Mononuclear cell (primary cell): ENCODE results near the gene PCDHA7. TPM values are rescaled to one million over a fixed set of nuclear protein-coding genes. Genes with fewer than 3 reads are reported as not detected.
"Not testable (repeated sequence)": the region's sequence is repeated elsewhere in the genome, so short reads cannot be mapped to it uniquely, and the experiment has no call there.

Experiments
- H3K27me3 ChIP-seq: 2 replicates; pipeline ENCODE4 v1.6.0; 2011; ENCODE audit warnings: low read length, control low read depth; ENCODE audit not compliant: insufficient read depth
- H3K4me1 ChIP-seq: 2 replicates; pipeline ENCODE4 v1.5.1; 2011; ENCODE audit warnings: mild to moderate bottlenecking, low read length, control low read depth; ENCODE audit not compliant: insufficient read depth
- H3K4me3 ChIP-seq: 2 replicates; pipeline ENCODE4 v1.5.1; 2011; ENCODE audit warnings: mild to moderate bottlenecking, low read length, moderate library complexity
- H3K9me3 ChIP-seq: 2 replicates; pipeline ENCODE4 v1.5.1; 2011; ENCODE audit warnings: low read depth, mild to moderate bottlenecking, control low read depth, low read length
- total RNA-seq: library from RNA; depleted of rRNA; stranded (reverse); fragments of >200 nt; gene quantifications from one replicate; pipeline ENCODE4 v1.2.3, GENCODE V29; 2012

Gene PCDHA7
- total RNA-seq, 1 donor = not detected

DNA sequence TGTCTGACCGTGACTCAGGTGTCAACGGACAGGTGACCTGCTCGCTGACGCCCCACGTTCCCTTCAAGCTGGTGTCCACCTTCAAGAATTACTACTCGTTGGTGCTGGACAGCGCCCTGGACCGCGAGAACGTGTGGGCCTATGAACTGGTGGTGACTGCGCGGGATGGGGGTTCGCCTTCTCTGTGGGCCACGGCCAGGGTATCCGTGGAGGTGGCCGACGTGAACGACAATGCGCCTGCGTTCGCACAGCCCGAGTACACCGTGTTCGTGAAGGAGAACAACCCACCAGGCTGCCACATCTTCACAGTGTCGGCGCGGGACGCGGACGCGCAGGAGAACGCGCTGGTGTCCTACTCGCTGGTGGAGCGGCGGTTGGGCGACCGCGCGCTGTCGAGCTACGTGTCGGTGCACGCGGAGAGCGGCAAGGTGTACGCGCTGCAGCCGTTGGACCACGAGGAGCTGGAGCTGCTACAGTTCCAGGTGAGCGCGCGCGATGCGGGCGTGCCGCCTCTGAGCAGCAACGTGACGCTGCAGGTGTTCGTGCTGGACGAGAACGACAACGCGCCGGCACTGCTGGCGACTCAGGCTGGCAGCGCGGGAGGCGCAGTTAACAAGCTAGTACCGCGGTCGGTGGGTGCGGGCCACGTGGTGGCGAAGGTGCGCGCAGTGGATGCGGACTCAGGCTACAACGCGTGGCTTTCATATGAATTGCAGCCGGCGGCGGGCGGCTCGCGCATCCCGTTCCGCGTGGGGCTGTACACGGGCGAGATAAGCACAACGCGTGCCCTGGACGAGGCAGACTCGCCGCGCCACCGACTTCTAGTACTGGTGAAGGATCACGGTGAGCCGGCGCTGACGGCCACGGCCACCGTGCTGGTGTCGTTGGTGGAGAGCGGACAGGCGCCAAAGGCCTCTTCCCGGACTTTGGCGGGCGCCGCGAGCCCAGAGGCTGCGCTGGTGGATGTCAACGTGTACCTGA, 36.4 kb downstream of the PCDHA7 start:
- Histone ChIP-seq H3K4me3 (no peak overlapping the region), H3K9me3 (peaks cover 6% of the 10 kb centered on the region), H3K27me3 (peaks cover 29% of the 10 kb centered on the region), H3K4me1 (no peaks in the 10 kb centered on the region)

GRCh38 chr5:140875085-140876065, 41.3 kb downstream of the PCDHA7 start, which contains the start of gene PCDHA12:
Gene PCDHA12, plus strand, starts transcription at chr5:140875308. Its CDS starts 165 bp downstream, at chr5:140875473.
- H3K27me3 ChIP-seq = peaks cover 43% of the 10 kb centered on the region
- peaks cover 6% of the 10 kb centered on the region for H3K9me3 ChIP-seq
- H3K4me3 ChIP-seq = no peak within 1 kb of the TSS

GRCh38 chr5:140876541-140877261, 42.6 kb downstream of the PCDHA7 start:
- peaks cover 50% of the 10 kb centered on the region for H3K27me3 ChIP-seq
- not testable (repeated sequence) for H3K4me3 ChIP-seq, H3K4me1 ChIP-seq, H3K9me3 ChIP-seq

More at GRCh38 chr5:140875085-140876065, 41.3 kb downstream of the PCDHA7 start, which contains the start of gene PCDHA12:
- no peaks in the 10 kb centered on the region for H3K4me1 ChIP-seq

DNA sequence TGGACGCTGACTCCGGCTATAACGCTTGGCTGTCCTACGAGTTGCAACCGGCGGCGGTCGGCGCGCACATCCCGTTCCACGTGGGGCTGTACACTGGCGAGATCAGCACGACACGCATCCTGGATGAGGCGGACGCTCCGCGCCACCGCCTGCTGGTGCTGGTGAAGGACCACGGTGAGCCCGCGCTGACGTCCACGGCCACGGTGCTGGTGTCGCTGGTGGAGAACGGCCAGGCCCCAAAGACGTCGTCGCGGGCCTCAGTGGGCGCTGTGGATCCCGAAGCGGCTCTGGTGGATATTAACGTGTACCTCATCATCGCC, 43.2 kb downstream of the PCDHA7 start:
- Histone ChIP-seq H3K27me3 (peaks cover 55% of the 10 kb centered on the region), H3K9me3 (peaks cover 6% of the 10 kb centered on the region), H3K4me1 (no peaks in the 10 kb centered on the region)

DNA sequence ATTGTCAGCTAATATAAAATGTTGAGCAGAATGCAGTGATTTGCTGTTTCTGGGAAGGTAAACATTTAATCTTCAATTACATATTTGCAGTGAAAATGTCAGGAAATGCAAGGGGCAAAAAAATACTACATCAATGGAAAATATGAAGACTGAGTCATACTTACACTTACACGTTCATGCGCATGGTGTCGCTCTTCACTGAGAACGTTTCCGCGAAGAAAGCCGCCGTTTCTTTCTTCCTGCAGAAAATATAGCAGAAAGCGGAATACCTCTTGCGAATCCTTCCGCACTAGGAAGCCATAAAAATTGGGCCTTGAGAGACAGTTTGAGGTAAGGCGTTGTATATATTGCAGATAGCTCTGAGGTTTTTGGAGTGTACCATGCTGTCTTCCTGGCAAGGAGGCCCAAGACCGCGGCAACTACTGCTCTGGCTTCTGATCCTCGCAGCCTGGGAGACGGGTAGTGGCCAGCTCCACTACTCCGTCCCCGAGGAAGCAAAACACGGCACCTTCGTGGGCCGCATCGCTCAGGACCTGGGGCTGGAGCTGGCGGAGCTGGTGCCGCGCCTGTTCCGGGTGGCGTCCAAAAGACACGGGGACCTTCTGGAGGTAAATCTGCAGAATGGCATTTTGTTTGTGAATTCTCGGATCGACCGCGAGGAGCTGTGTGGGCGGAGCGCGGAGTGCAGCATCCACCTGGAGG, 48.0 kb downstream of the PCDHA7 start, which contains the start of gene PCDHA13:
TSS of gene PCDHA13 (plus strand) at position 236 of the 702 bp plus-strand sequence. CDS start at position 381, 145 bp downstream.
- peaks cover 7% of the 10 kb centered on the region for H3K9me3 ChIP-seq
- H3K27me3 ChIP-seq = peaks cover 37% of the 10 kb centered on the region
- no peaks in the 10 kb centered on the region for H3K4me1 ChIP-seq
- no peak within 1 kb of the TSS for H3K4me3 ChIP-seq

More for the DNA sequence above, 43.2 kb downstream of the PCDHA7 start:
- H3K4me3 ChIP-seq = no peak overlapping the region

DNA sequence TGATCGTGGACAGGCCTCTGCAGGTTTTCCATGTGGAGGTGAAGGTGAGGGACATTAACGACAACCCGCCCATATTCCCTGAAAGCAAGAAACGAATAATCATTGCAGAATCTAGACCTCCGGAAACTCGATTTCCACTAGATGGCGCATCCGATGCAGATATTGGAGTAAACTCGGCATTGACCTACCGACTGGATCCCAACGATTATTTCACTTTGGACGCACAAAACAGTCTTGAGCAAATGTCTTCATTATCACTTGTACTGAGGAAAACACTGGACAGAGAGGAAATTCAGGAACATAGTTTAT, 48.5 kb downstream of the PCDHA7 start:
- peaks cover 7% of the 10 kb centered on the region for H3K9me3 ChIP-seq
- no peak overlapping the region for H3K4me3 ChIP-seq
- peaks cover 37% of the 10 kb centered on the region for H3K27me3 ChIP-seq
- H3K4me1 ChIP-seq = no peaks in the 10 kb centered on the region

DNA sequence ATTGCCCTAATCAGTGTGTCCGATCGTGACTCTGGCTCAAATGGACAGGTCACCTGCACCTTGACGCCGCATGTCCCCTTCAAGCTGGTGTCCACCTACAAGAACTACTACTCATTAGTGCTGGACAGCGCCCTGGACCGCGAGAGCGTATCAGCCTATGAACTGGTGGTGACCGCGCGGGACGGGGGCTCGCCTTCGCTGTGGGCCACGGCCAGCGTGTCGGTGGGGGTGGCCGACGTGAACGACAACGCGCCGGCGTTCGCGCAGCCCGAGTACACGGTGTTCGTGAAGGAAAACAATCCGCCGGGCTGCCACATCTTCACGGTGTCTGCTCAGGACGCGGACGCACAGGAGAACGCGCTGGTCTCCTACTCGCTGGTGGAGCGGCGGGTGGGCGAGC, 49.3 kb downstream of the PCDHA7 start:
- H3K9me3 ChIP-seq = peaks cover 7% of the 10 kb centered on the region
- peaks cover 36% of the 10 kb centered on the region for H3K27me3 ChIP-seq

GRCh38 chr5:140883927-140884697, 50.0 kb downstream of the PCDHA7 start:
- peaks cover 7% of the 10 kb centered on the region for H3K9me3 ChIP-seq
- H3K27me3 ChIP-seq = peaks cover 29% of the 10 kb centered on the region
- no peak overlapping the region for H3K4me3 ChIP-seq
- no peaks in the 10 kb centered on the region for H3K4me1 ChIP-seq

More for the DNA sequence above, 49.3 kb downstream of the PCDHA7 start:
- no peak overlapping the region for H3K4me3 ChIP-seq
- H3K4me1 ChIP-seq = no peaks in the 10 kb centered on the region

Other genes with a start within 250 kb of the PCDHA7 start
- gene CD14, start 201.1 kb upstream of the PCDHA7 start, total RNA-seq = 138 TPM
- 13.7 TPM for gene TMCO6, start 194.8 kb upstream of the PCDHA7 start, total RNA-seq
- gene NDUFA2, start 186.6 kb upstream of the PCDHA7 start, total RNA-seq = 43.2 TPM
- gene IK, start 186.4 kb upstream of the PCDHA7 start, total RNA-seq = 180 TPM
- gene WDR55, start 169.4 kb upstream of the PCDHA7 start, total RNA-seq = 11.8 TPM
- 0.31 TPM for gene DND1, start 160.7 kb upstream of the PCDHA7 start, total RNA-seq
- 26.0 TPM for gene HARS1, start 142.9 kb upstream of the PCDHA7 start, total RNA-seq
- 31.8 TPM for gene HARS2, start 142.8 kb upstream of the PCDHA7 start, total RNA-seq
- 34.2 TPM for gene ZMAT2, start 133.8 kb upstream of the PCDHA7 start, total RNA-seq
- not detected for gene PCDHA1, start 48.1 kb upstream of the PCDHA7 start, total RNA-seq
- gene PCDHA2, start 39.4 kb upstream of the PCDHA7 start, total RNA-seq = not detected
- not detected for gene PCDHA3, start 33.2 kb upstream of the PCDHA7 start, total RNA-seq
- not detected for gene PCDHA4, start 27.2 kb upstream of the PCDHA7 start, total RNA-seq
- under 0.01 TPM for gene PCDHA5, start 12.7 kb upstream of the PCDHA7 start, total RNA-seq
- gene PCDHA6, start 6.3 kb upstream of the PCDHA7 start, total RNA-seq = not detected
- gene PCDHA8, start 6.9 kb downstream of the PCDHA7 start, total RNA-seq = not detected
- gene PCDHA9, start 14.1 kb downstream of the PCDHA7 start, total RNA-seq = not detected
- gene PCDHA10, start 21.6 kb downstream of the PCDHA7 start, total RNA-seq = not detected
- 0.10 TPM for gene PCDHA11, start 34.7 kb downstream of the PCDHA7 start, total RNA-seq
- not detected for gene PCDHA12, start 41.0 kb downstream of the PCDHA7 start, total RNA-seq
- not detected for gene PCDHA13, start 47.9 kb downstream of the PCDHA7 start, total RNA-seq
- not detected for gene PCDHAC1, start 92.0 kb downstream of the PCDHA7 start, total RNA-seq
- not detected for gene PCDHAC2, start 132.2 kb downstream of the PCDHA7 start, total RNA-seq
- gene PCDHB1, start 217.1 kb downstream of the PCDHA7 start, total RNA-seq = under 0.01 TPM